ENCODE measurements around the gene NUDT8. TPM values are rescaled to one million over a fixed set of nuclear protein-coding genes. Genes with fewer than 3 reads are reported as not detected.
"Not testable (repeated sequence)": the region's sequence is repeated elsewhere in the genome, so short reads cannot be mapped to it uniquely, and the experiment has no call there.

The NUDT8 gene
- total and polyA plus RNA-seq, 2 of the 8 experiments (the other 6 are each of a cell fraction or from before 2014, with no cell fraction given) = 7.2 to 8.3 TPM

DNA sequence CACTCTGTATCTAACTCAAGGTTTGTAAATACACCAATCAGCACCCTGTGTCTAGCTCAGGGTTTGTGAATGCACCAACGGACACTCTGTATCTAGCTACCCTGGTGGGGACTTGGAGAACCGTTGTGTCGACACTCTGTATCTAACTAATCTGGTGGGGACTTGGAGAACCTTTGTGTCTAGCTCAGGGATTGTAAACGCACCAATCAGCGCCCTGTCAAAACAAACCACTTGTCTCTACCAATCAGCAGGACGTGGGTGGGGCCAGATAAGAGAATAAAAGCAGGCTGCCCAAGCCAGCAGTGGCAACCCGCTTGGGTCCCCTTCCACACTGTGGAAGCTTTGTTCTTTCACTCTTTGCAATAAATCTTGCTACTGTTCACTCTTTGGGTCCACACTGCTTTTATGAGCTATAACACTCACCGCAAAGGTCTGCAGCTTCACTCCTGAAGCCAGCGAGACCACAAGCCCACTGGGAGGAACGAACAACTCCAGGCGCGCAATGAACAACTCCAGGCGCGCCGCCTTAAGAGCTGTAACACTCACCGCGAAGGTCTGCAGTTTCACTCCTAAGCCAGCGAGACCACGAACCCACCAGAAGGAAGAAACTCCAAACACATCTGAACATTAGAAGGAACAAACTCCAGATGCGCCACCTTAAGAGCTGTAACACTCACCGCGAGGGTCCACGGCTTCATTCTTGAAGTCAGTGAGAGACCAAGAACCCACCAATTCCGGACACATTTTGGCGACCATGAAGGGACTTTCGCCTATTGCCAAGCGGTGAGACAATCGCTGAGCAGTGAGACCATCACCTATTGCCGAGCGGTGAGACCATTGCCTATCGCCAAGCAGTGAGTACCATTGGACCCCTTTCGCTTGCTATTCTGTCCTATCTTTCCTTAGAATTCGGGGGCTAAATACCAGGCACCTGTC lies 9.8 kb downstream of the NUDT8 start:
- ChIA-PET POLR2A (ENCODE audit: partially characterized antibody) (interaction anchor here (0.6 to 10.7 kb wide), 17 partner anchors 10 to 269 kb away, joined by 3 to 194 read pairs (median 5); partner anchors contain the start of genes GSTP1, NUDT8 and TBX10), CTCF (ENCODE audit: partially characterized antibody) (interaction anchor here (0.8 to 2.9 kb wide), 7 partner anchors 10 to 102 kb away, joined by 3 to 28 read pairs (median 3); partner anchors contain the start of gene NUDT8)
- H3K27ac ChIP-seq (ENCODE audit: low read depth, low read length); H2AK5ac ChIP-seq (ENCODE audit: low read depth, low read length); H3K18ac ChIP-seq (ENCODE audit: extremely low read depth, low read length); H3K79me2 ChIP-seq (ENCODE audit: control insufficient read depth in 1 of 2, insufficient read depth in 2 of 2, low read length in 2 of 2); FAIRE-seq; H3K23ac ChIP-seq (ENCODE audit: insufficient read length); H3K9me3 ChIP-seq (ENCODE audit: insufficient read depth in 2 of 2, low read depth in 1 of 2, low read length in 1 of 2); H2BK12ac ChIP-seq (ENCODE audit: low read depth, low read length); H2AFZ ChIP-seq (ENCODE audit: low read length); H2BK15ac ChIP-seq (ENCODE audit: low read length); H3K79me1 ChIP-seq (ENCODE audit: low read depth, low read length); H3K36me3 ChIP-seq (ENCODE audit: control insufficient read depth in 2 of 4, insufficient read depth in 4 of 4, low read length in 3 of 4); H4K8ac ChIP-seq (ENCODE audit: extremely low read depth, insufficient read depth, low read length); H3K56ac ChIP-seq (replicated peaks; ENCODE audit: insufficient read length, low read depth, low read length); H3K27me3 ChIP-seq (replicated peaks in 1 of 4; ENCODE audit: control insufficient read depth in 3 of 4, extremely low read depth in 1 of 4, insufficient read depth in 3 of 4, low read length in 3 of 4); H4K20me1 ChIP-seq (replicated peaks in 1 of 2; ENCODE audit: control insufficient read depth in 1 of 2, insufficient read depth in 2 of 2, low read length in 2 of 2); H2BK5ac ChIP-seq (ENCODE audit: low read depth, low read length); H3K14ac ChIP-seq (ENCODE audit: insufficient read length); H3K4ac ChIP-seq (replicated peaks; ENCODE audit: insufficient read length, low read depth, low read length); H4K91ac ChIP-seq (replicated peaks; ENCODE audit: insufficient read length, low read length); H2BK20ac ChIP-seq (ENCODE audit: low read length); H4K5ac ChIP-seq (ENCODE audit: insufficient read length, low read depth, low read length); H3K23me2 ChIP-seq (ENCODE audit: low read depth, low read length); H2BK120ac ChIP-seq (replicated peaks; ENCODE audit: low read depth, low read length): not testable (repeated sequence)
- Histone ChIP-seq H3K4me3 (ENCODE audit: extremely low read depth in 1 of 4, insufficient read depth in 2 of 4, low read depth in 3 of 4, low read length in 4 of 4) (peak overlapping the region; percentile 71 to 88 (median 80)), H3K4me2 (ENCODE audit: insufficient read depth in 1 of 2, low read depth in 2 of 2, low read length in 2 of 2) (peak overlapping the region; percentile 70 to 77), H3K4me1 (replicated peaks in 1 of 4; ENCODE audit: control insufficient read depth in 3 of 4, insufficient read depth in 4 of 4, low read length in 3 of 4) (peaks cover 13 to 23% (median 20%) of the 10 kb centered on the region in 4 experiments), H3K9ac (replicated peaks in 1 of 4; ENCODE audit: extremely low read depth in 1 of 4, low read depth in 3 of 4, low read length in 3 of 4) (peak overlapping the region in 3 of 4 experiments; percentile 56 to 69 (median 58); a peak in 4 of 7 replicates)
- DNase-seq (ENCODE audit: low read depth in 1 of 2, low spot score in 2 of 2) = peak in 1 of 2 experiments; percentile 76
- 6% methylated on average over 33 of the region's 33 CpGs; no CpG with 5 or more reads in 1 of the 2 experiments for WGBS, 2 experiments (ENCODE audit: extremely low coverage in 1 of 2, insufficient coverage in 1 of 2, insufficient read length in 1 of 2, insufficient replicate concordance in 2 of 2, low coverage in 1 of 2, low lambda C conversion rate in 2 of 2, missing lambda C conversion rate in 1 of 2)
- TF ChIP-seq POLR2AphosphoS5 (IDR thresholded peaks at IDR 0.05; ENCODE audit: low read depth, low read length) (peak; percentile 75), TAF1 (IDR thresholded peaks at IDR 0.05; ENCODE audit: low read depth, low read length) (peak; percentile 53; the same call in 1 of the 2 replicates), POLR2A (IDR thresholded peaks at IDR 0.05; ENCODE audit: control extremely low read depth in 1 of 2, low read depth in 2 of 2, low read length in 2 of 2) (peak in 1 of 2 experiments; percentile 86; a peak in 2 of 3 replicates), GTF2F1 (IDR thresholded peaks at IDR 0.05; ENCODE audit: borderline replicate concordance, low read depth, low read length) (0 out of 2 replicates have a peak, but pooled peaks have one; percentile 46), TAF7 (optimal IDR thresholded peaks at IDR 0.05; ENCODE audit: borderline replicate concordance, low read depth, low read length) (peak; percentile 34), SP1 (IDR thresholded peaks at IDR 0.05; ENCODE audit: low read depth, low read length) (peak; percentile 64; the same call in 1 of the 2 replicates), TBP (IDR thresholded peaks at IDR 0.05; ENCODE audit: low read depth, low read length) (peak; percentile 72)
